IMR-90 (cell line): ENCODE data around the gene ADGRL3. TPM values are rescaled to one million over a fixed set of nuclear protein-coding genes. Genes with fewer than 3 reads are reported as not detected.

ENCODE experiments used
- ATAC-seq: fragments of 200-7000 bp; cut with Tn5 transposase; 2 replicates; pipeline ENCODE4 v1.9.1; 2020; ENCODE audit warnings: low read depth, mild to moderate bottlenecking, moderate library complexity
- BruUV-seq: library from RNA; stranded (reverse); fragments of 400-500 nt; replicated peaks from 2 replicates; lab custom pipeline; 2021; lab: Mats Ljungman, UMichigan
- CTCF ChIA-PET: fragments of 300-600 bp; formaldehyde crosslinking; extraction: SDS; loops from one replicate; lab custom pipeline; 2021; ENCODE audit warnings: antibody characterized with exemption; lab: Yijun Ruan, JAX
- POLR2A ChIA-PET: fragments of 300-600 bp; sonication (Branson Sonifier 250); formaldehyde crosslinking; loops from one replicate; lab custom pipeline; 2022; ENCODE audit warnings: antibody characterized with exemption; ENCODE audit not compliant: unreplicated experiment; lab: Charles Lee
- DNase-seq: peaks from one replicate; pipeline ENCODE4 v3.0.0; 2013
- H2AFZ ChIP-seq: replicated peaks from 2 replicates; pipeline ENCODE3; 2013; ENCODE audit warnings: low read length, mild to moderate bottlenecking; ENCODE audit not compliant: poor library complexity
- H2AK5ac ChIP-seq: 2 replicates; pipeline ENCODE4 v1.6.1; 2013; ENCODE audit warnings: low read depth, low read length, inconsistent platforms
- H2AK9ac ChIP-seq: replicated peaks from 2 replicates; pipeline ENCODE3; 2013; ENCODE audit warnings: mild to moderate bottlenecking, low read depth, low read length, moderate library complexity; ENCODE audit not compliant: poor library complexity
- H2BK120ac ChIP-seq: 2 replicates; pipeline ENCODE4 v1.6.1; 2013; ENCODE audit warnings: low read depth, low read length, inconsistent platforms
- H2BK15ac ChIP-seq: 3 replicates; pipeline ENCODE4 v1.6.1; 2013; ENCODE audit warnings: low read depth, low read length, inconsistent platforms
- H2BK20ac ChIP-seq: 2 replicates; pipeline ENCODE4 v1.6.1; 2013; ENCODE audit warnings: low read depth, mild to moderate bottlenecking, inconsistent platforms, low read length, moderate library complexity
- H2BK5ac ChIP-seq: 2 replicates; pipeline ENCODE4 v1.6.1; 2013; ENCODE audit warnings: mild to moderate bottlenecking, low read depth, low read length, inconsistent platforms; ENCODE audit not compliant: poor library complexity, severe bottlenecking
- H3K14ac ChIP-seq: replicated peaks from 2 replicates; pipeline ENCODE4 v1.6.1; 2013; ENCODE audit warnings: low read depth, low read length, inconsistent platforms
- H3K18ac ChIP-seq: 2 replicates; pipeline ENCODE4 v1.6.1; 2013; ENCODE audit warnings: low read depth, low read length, control low read depth
- H3K23ac ChIP-seq: 2 replicates; pipeline ENCODE4 v1.6.1; 2013; ENCODE audit warnings: low read depth, low read length, inconsistent platforms
- H3K27ac ChIP-seq: 2 replicates; pipeline ENCODE4 v1.5.1; 2013; ENCODE audit warnings: mild to moderate bottlenecking, control low read depth, low read length; ENCODE audit not compliant: insufficient read depth
- H3K27me3 ChIP-seq: 2 replicates; pipeline ENCODE4 v1.6.1; 2013; ENCODE audit warnings: low read length; ENCODE audit not compliant: control insufficient read depth, insufficient read depth
- H3K36me3 ChIP-seq: 2 replicates; pipeline ENCODE4 v1.6.1; 2013; ENCODE audit warnings: low read length, mixed read lengths; ENCODE audit not compliant: control insufficient read depth, insufficient read depth
- H3K4ac ChIP-seq: 2 replicates; pipeline ENCODE4 v1.6.1; 2013; ENCODE audit warnings: low read depth, low read length, inconsistent platforms
- H3K4me1 ChIP-seq: 2 replicates; pipeline ENCODE4 v1.6.1; 2013; ENCODE audit warnings: low read length, mixed read lengths; ENCODE audit not compliant: control insufficient read depth, insufficient read depth
- H3K4me2 ChIP-seq: 2 replicates; pipeline ENCODE4 v1.6.1; 2013; ENCODE audit warnings: low read depth, mild to moderate bottlenecking, control low read depth, low read length, moderate library complexity
- H3K4me3 ChIP-seq: 2 replicates; pipeline ENCODE4 v1.5.1; 2013; ENCODE audit warnings: low read depth, mild to moderate bottlenecking, control low read depth, low read length, moderate library complexity; ENCODE audit not compliant: insufficient read depth
- H3K56ac ChIP-seq: 2 replicates; pipeline ENCODE4 v1.6.1; 2013; ENCODE audit warnings: low read length, inconsistent platforms; ENCODE audit not compliant: insufficient read depth; ENCODE audit errors: extremely low read depth
- H3K79me1 ChIP-seq, 2 experiments: 2 replicates each; pipeline ENCODE4 v1.6.1; 2013; ENCODE audit warnings: low read length in 2 of 2, inconsistent platforms in 1 of 2, low read depth in 1 of 2
- H3K9ac ChIP-seq: 2 replicates; pipeline ENCODE4 v1.6.1; 2013; ENCODE audit warnings: low read depth, low read length, control low read depth
- H3K9me1 ChIP-seq: 2 replicates; pipeline ENCODE4 v1.6.1; 2013; ENCODE audit warnings: low read length, inconsistent platforms; ENCODE audit not compliant: insufficient read depth
- H3K9me3 ChIP-seq: 2 replicates; pipeline ENCODE4 v1.6.1; 2013; ENCODE audit warnings: low read length; ENCODE audit not compliant: control insufficient read depth, insufficient read depth
- H4K20me1 ChIP-seq: 2 replicates; pipeline ENCODE4 v1.6.1; 2013; ENCODE audit warnings: low read length, inconsistent platforms; ENCODE audit not compliant: insufficient read depth
- H4K5ac ChIP-seq: 2 replicates; pipeline ENCODE4 v1.6.1; 2013; ENCODE audit warnings: mild to moderate bottlenecking, low read depth, low read length, control low read depth
- H4K8ac ChIP-seq, 2 experiments: 2 replicates each; pipeline ENCODE4 v1.6.1; 2013; ENCODE audit warnings: low read depth in 2 of 2, low read length in 2 of 2, control low read depth in 1 of 2, inconsistent platforms in 1 of 2
- H4K91ac ChIP-seq: 2 replicates; pipeline ENCODE4 v1.6.1; 2013; ENCODE audit warnings: low read depth, low read length, inconsistent platforms; ENCODE audit not compliant: insufficient read depth
- BHLHE40 ChIP-seq: fragments of 150-350 bp; IDR thresholded peaks from 2 replicates; pipeline ENCODE4 v1.6.1; 2016; ENCODE audit warnings: mild to moderate bottlenecking, low read depth, low read length
- CEBPB ChIP-seq: IDR thresholded peaks from 2 replicates; pipeline ENCODE4 v1.6.1; 2012; ENCODE audit warnings: low read depth, low read length, improper control_type of control experiment
- CHD1 ChIP-seq: IDR thresholded peaks from 2 replicates; pipeline ENCODE4 v1.6.1; 2012; ENCODE audit warnings: low read depth, low read length, improper control_type of control experiment
- ELK1 ChIP-seq: fragments of 150-350 bp; IDR thresholded peaks from 2 replicates; pipeline ENCODE4 v1.6.1; 2016; ENCODE audit warnings: low read depth, mild to moderate bottlenecking, low read length, moderate library complexity, borderline replicate concordance
- MAFK ChIP-seq: IDR thresholded peaks from 2 replicates; pipeline ENCODE4 v1.6.1; 2012; ENCODE audit warnings: low read depth, low read length, improper control_type of control experiment
- MXI1 ChIP-seq: IDR thresholded peaks from 2 replicates; pipeline ENCODE4 v1.6.1; 2012; ENCODE audit warnings: low read depth, mild to moderate bottlenecking, low read length, moderate library complexity, borderline replicate concordance
- NFE2L2 ChIP-seq: fragments of 150-350 bp; IDR thresholded peaks from 2 replicates; pipeline ENCODE4 v1.6.1; 2016; ENCODE audit warnings: low read depth, mild to moderate bottlenecking, low read length
- POLR2A ChIP-seq: IDR thresholded peaks from 2 replicates; pipeline ENCODE4 v1.6.1; 2012; ENCODE audit warnings: mild to moderate bottlenecking, low read depth, low read length
- RAD21 ChIP-seq: IDR thresholded peaks from 2 replicates; pipeline ENCODE4 v1.6.1; 2012; ENCODE audit warnings: low read length, improper control_type of control experiment
- SMC3 ChIP-seq: fragments of 150-350 bp; IDR thresholded peaks from 2 replicates; pipeline ENCODE4 v1.6.1; 2016; ENCODE audit warnings: low read depth, mild to moderate bottlenecking, antibody characterized with exemption, low read length, moderate library complexity
- USF2 ChIP-seq: fragments of 150-350 bp; IDR thresholded peaks from 2 replicates; pipeline ENCODE4 v1.6.1; 2017; ENCODE audit warnings: mild to moderate bottlenecking, antibody characterized with exemption, low read length, low read depth
- whole genome bisulfite sequencing, 2 experiments: methylation state at CpG; one replicate each; pipeline versions ENCODE4 v1.1.5 to v1.1.7; 2013; ENCODE audit warnings: missing lambda C conversion rate in 2 of 2; ENCODE audit not compliant: insufficient read length in 1 of 2; ENCODE audit errors: extremely low coverage in 2 of 2; 5-methylcytosine and 5-hydroxymethylcytosine counted together
- dilution Hi-C: fragments of 300-500 bp; cut with HindIII; formaldehyde crosslinking; loops from one replicate; pipeline ENCODE4 v1.14.3; 2018; ENCODE audit warnings: low sequenced_read_pairs; ENCODE audit not compliant: unreplicated experiment
- in situ Hi-C: fragments of 300-500 bp; cut with MboI; formaldehyde crosslinking; loops from 3 replicates; pipeline ENCODE4 v1.14.3; 2019; ENCODE audit warnings: low sequenced_read_pairs, inconsistent platforms, mixed read lengths
- intact Hi-C: fragments of 100-400 bp; cut with micrococcal nuclease; formaldehyde crosslinking; loops from 2 replicates; pipeline ENCODE4 v1.10.0; 2022
- polyA plus RNA-seq, 3 experiments: library from polyadenylated mRNA; depleted of rRNA; stranded (reverse); fragments of >200 nt; gene quantifications; 2 replicates each; pipeline ENCODE4 v1.2.3, GENCODE V29; 2012; ENCODE audit warnings: low replicate concordance in 1 of 3
- total RNA-seq: library from RNA; depleted of rRNA; stranded (reverse); fragments of >200 nt; gene quantifications from 2 replicates; pipeline ENCODE4 v1.2.3, GENCODE V29; 2012

The ADGRL3 gene
- total and polyA plus RNA-seq, 2 of the 4 experiments (the other 2 are of a cell fraction), result 0.46 to 2.5 TPM

- Histone ChIP-seq H2AK9ac (no peak overlapping the region), H2AFZ (no peak overlapping the region), H3K23ac (no peak overlapping the region), H4K8ac (no peak overlapping the region), H3K79me1 (no peaks in the 10 kb centered on the region), H2AK5ac (no peak overlapping the region), H3K9ac (no peak overlapping the region), H3K9me3 (no peaks in the 10 kb centered on the region), H3K27me3 (no peaks in the 10 kb centered on the region), H3K4me2 (no peak overlapping the region), H2BK120ac (no peak overlapping the region), H3K4me3 (no peak overlapping the region), H2BK15ac (no peak overlapping the region), H3K36me3 (no peaks in the 10 kb centered on the region), H3K9me1 (no peaks in the 10 kb centered on the region), H4K20me1 (no peaks in the 10 kb centered on the region), H2BK5ac (no peak overlapping the region), H3K4ac (no peak overlapping the region), H3K14ac (no peak overlapping the region), H2BK20ac (no peak overlapping the region), H3K18ac (no peak overlapping the region), H4K91ac (no peak overlapping the region), H3K56ac (no peak overlapping the region), H3K4me1 (no peaks in the 10 kb centered on the region), H4K5ac (no peak overlapping the region), H3K27ac (no peak overlapping the region)
- ATAC-seq (no peak), DNase-seq (no peak)
- CTCF ChIA-PET, result no interaction called here
- TF ChIP-seq ELK1 (no peak), POLR2A (no peak), MXI1 (no peak), BHLHE40 (no peak), RAD21 (no peak), NFE2L2 (no peak), CEBPB (no peak), SMC3 (no peak), USF2 (no peak), MAFK (no peak), CHD1 (no peak)
- BruUV-seq, result no TSS peak
- in situ Hi-C loops (no loop called here), intact Hi-C loops (no loop called here), dilution Hi-C loops (no loop called here)
- no CpG with 5 or more reads among the region's 2 CpGs for WGBS, 2 experiments
- POLR2A ChIA-PET, result no interaction called here
Observed at GRCh38 chr4:61308033-61308432, 107.9 kb downstream of the ADGRL3 start.
